Measurements from ENCODE around the gene SEMA3E.

- no peak for TF ChIP-seq CREB1 (IDR thresholded peaks at IDR 0.05; ENCODE audit: low read depth)
- no peak for TF ChIP-seq CHD4 (IDR thresholded peaks at IDR 0.05)
- no peak for TF ChIP-seq CTCF (IDR thresholded peaks at IDR 0.05 in 2 of 3, conservative IDR thresholded peaks at IDR 0.05 in 1 of 3; ENCODE audit: control insufficient read depth in 2 of 3, extremely low read depth in 1 of 3, insufficient read depth in 1 of 3, low read depth in 3 of 3, low read length in 3 of 3)
- TF ChIP-seq GABPA (IDR thresholded peaks at IDR 0.05; ENCODE audit: low read depth): no peak
- TF ChIP-seq ELK1 (IDR thresholded peaks at IDR 0.05; ENCODE audit: low read depth, low read length): no peak
- no peak for TF ChIP-seq ZBED1 (IDR thresholded peaks at IDR 0.05; ENCODE audit: borderline replicate concordance)
- no peak for TF ChIP-seq CHD2 (IDR thresholded peaks at IDR 0.05; ENCODE audit: borderline replicate concordance, low read depth, low read length)
- TF ChIP-seq FOXK2 (IDR thresholded peaks at IDR 0.05): no peak
- no peak for TF ChIP-seq MXI1 (IDR thresholded peaks at IDR 0.05; ENCODE audit: low read depth, low read length)
- no peak for TF ChIP-seq POLR2AphosphoS2 (IDR thresholded peaks at IDR 0.05; ENCODE audit: low read depth, low read length)
- TF ChIP-seq ZNF274 (IDR thresholded peaks at IDR 0.05; ENCODE audit: insufficient read depth, insufficient read length): no peak
Observed at GRCh38 chr7:83579740-83580139, 69.2 kb downstream of the SEMA3E start.

Data from GM12878 (cell line).